Gastrocnemius medialis (tissue), 4 donors: ENCODE measurements around the gene GPRIN2. TPM values are rescaled to one million over a fixed set of nuclear protein-coding genes. Genes with fewer than 3 reads are reported as not detected.

Experiments used
- ATAC-seq, 2 donors: fragments of 150-250 bp; one replicate each; pipeline ENCODE4 v1.9.1; 2016
- DNase-seq, 2 donors: peaks; one replicate each; pipeline ENCODE4 v3.0.0-alpha.2; 2019
- H3K27ac ChIP-seq, 4 donors: fragments of 200-600 bp; sonication (generic); 1 replicate in 1 of 4; 2 replicates in 3 of 4; pipeline ENCODE4 v1.5.1; 2016 to 2018; ENCODE audit warnings: mild to moderate bottlenecking in 2 of 4, moderate library complexity in 1 of 4
- H3K27me3 ChIP-seq, 3 donors: fragments of 200-600 bp; sonication (generic) in 2 of 3; 1 replicate in 1 of 3; 2 replicates in 2 of 3; pipeline versions ENCODE4 v1.5.1 to v1.6.0; 2016 to 2019; ENCODE audit warnings: mild to moderate bottlenecking in 1 of 3, moderate library complexity in 1 of 3
- H3K36me3 ChIP-seq, 2 donors: fragments of 200-600 bp; sonication (generic) in 1 of 2; one replicate each; pipeline ENCODE4 v1.5.1; 2017 to 2018
- H3K4me1 ChIP-seq, 2 donors: fragments of 200-600 bp; sonication (generic) in 1 of 2; one replicate each; pipeline ENCODE4 v1.5.1; 2016 to 2017; ENCODE audit warnings: mild to moderate bottlenecking in 2 of 2
- H3K4me3 ChIP-seq, 4 donors: fragments of 200-600 bp; sonication (generic) in 3 of 4; 1 replicate in 1 of 4; 2 replicates in 3 of 4; pipeline ENCODE4 v1.5.1; 2016 to 2019; ENCODE audit warnings: mild to moderate bottlenecking in 2 of 4
- H3K9me3 ChIP-seq, 3 donors: fragments of 200-600 bp; sonication (generic) in 2 of 3; 1 replicate in 1 of 3; 2 replicates in 2 of 3; pipeline ENCODE4 v1.5.1; 2016 to 2019
- CTCF ChIP-seq, 5 experiments: fragments of 450-650 bp in 3 of 5; fragments of 200-600 bp in 2 of 5; sonication (generic) in 2 of 5; IDR thresholded peaks in 4 of 5; conservative IDR thresholded peaks in 1 of 5; 1 replicate in 4 of 5; 2 replicates in 1 of 5; pipeline ENCODE4 v1.5.1; 2016 to 2019; ENCODE audit warnings: antibody characterized with exemption in 5 of 5, mild to moderate bottlenecking in 3 of 5, moderate library complexity in 3 of 5
- POLR2A ChIP-seq, 2 donors: fragments of 450-650 bp; IDR thresholded peaks; one replicate each; pipeline ENCODE4 v1.6.1; 2017; ENCODE audit warnings: antibody characterized with exemption in 2 of 2, mild to moderate bottlenecking in 2 of 2, moderate library complexity in 2 of 2
- in situ Hi-C, 4 donors: fragments of 200-750 bp; cut with MboI; loops; one replicate each; pipeline versions ENCODE4 v1.15.0 to v1.8.0; 2017; ENCODE audit warnings: low sequenced_read_pairs in 4 of 4
- intact Hi-C: fragments of 100-400 bp; cut with DNase I; formaldehyde crosslinking; loops from one replicate; pipeline ENCODE4 v1.15.1; 2023; ENCODE audit warnings: low total_unique reads
- total RNA-seq, 4 donors: library from RNA; depleted of rRNA; stranded (reverse); fragments of >200 nt; gene quantifications; one replicate each; pipeline versions ENCODE4 v1.1.0 to v1.2.3, GENCODE V29; 2016

The GPRIN2 gene
- total RNA-seq, 4 donors from 2014 or later = not detected

DNA sequence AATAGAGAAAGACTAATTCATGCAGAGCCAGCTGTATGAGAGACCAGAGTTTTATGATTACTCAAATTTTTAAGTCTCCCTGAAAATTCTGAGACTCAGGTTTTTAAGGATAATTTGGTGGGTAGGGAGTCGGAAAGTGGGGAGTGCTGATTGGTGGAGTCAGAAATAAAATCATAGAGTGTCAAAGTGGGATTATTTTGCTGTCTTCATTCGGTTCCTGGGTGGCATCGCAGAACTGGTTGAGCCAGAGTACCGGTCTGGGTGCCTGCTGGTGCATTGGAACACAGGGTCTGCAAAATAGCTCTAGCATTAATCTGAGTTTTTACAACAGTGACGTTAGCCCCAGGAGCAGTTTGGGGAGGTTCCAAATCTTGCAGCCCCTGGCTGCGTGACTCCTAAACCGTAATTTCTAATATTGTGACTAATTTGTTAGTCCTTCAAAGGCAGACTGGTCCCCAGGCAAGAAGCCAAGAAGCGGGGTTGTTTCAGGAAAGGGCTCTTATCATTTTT lies 32.4 kb downstream of the GPRIN2 start:
- H3K36me3 ChIP-seq = no peaks in the 10 kb centered on the region
- no peak for TF ChIP-seq POLR2A (IDR thresholded peaks at IDR 0.05)
- no peaks in the 10 kb centered on the region for H3K9me3 ChIP-seq
- in situ Hi-C loops (loop anchor here in 1 of 4 donors (25.0 kb wide), 1 partner anchor 1688 kb away; no protein-coding TSS in a partner anchor), intact Hi-C loops (no loop called here)
- H3K27ac ChIP-seq = no peak overlapping the region
- H3K4me3 ChIP-seq = no peak overlapping the region
- no peak for ATAC-seq
- peaks cover 0 to 2% (median 0%) of the 10 kb centered on the region in 3 donors for H3K27me3 ChIP-seq
- no peaks in the 10 kb centered on the region for H3K4me1 ChIP-seq
- peak in 1 of 2 donors; percentile 10 for DNase-seq

DNA sequence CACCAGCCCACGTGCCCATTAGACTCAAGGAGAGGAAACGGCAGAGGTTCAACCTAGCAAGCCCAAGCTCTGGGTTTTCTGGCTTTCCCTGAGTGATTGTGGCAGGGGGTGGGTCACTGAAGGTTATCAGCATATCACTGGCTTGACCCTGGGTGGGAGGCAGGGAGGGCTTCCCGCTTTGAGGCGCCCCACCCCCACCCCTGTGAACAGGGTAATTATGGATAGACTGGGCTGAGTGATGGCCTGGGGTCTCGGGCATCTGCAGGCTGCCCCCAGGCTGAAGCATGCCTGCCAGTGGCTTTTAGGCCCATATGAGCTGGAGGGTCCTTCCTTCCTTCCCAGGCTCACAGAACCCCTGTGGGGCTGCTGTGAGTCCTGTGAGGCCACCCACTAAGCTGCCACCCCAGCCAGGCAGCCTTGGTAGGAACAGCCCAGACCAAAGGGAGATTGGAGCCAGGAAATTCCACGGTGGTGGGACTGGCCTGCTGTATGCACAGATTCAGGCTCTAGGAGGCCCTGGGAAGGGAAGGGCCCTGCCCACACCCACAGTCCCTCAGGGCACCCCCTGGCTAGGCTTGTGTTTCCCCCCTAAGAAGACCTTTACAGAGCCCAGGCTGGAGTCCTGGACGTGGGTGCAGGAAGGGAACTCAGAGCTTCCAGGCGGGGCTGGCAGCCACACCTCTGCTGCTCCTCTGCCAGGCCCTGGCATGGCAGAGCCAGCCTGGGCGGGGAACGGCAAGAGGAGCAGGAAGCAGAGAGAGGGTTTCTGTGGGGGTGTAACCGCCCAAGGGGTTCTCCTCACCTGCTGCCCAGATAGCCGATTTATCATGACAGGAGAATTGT lies 33.1 kb downstream of the GPRIN2 start:
- TF ChIP-seq POLR2A (IDR thresholded peaks at IDR 0.05) (no peak), CTCF (IDR thresholded peaks at IDR 0.05 in 4 of 5, conservative IDR thresholded peaks at IDR 0.05 in 1 of 5) (no peak)
- H3K36me3 ChIP-seq = no peaks in the 10 kb centered on the region
- H3K4me1 ChIP-seq = no peaks in the 10 kb centered on the region
- intact Hi-C loops = no loop called here
- H3K27ac ChIP-seq = no peak overlapping the region
- H3K4me3 ChIP-seq = no peak overlapping the region
- DNase-seq = peak in 1 of 2 donors; percentile 12
- in situ Hi-C loops = loop anchor here in 1 of 4 donors (25.0 kb wide), 1 partner anchor 1689 kb away; no protein-coding TSS in a partner anchor
- H3K27me3 ChIP-seq = peaks cover 0 to 2% (median 0%) of the 10 kb centered on the region in 3 donors
- no peaks in the 10 kb centered on the region for H3K9me3 ChIP-seq
- peak; percentile 13 to 18 for ATAC-seq

- intact Hi-C loops = no loop called here
- DNase-seq (peak in 1 of 2 donors; percentile 2), ATAC-seq (no peak)
- Histone ChIP-seq H3K27me3 (peaks cover 0 to 2% (median 0%) of the 10 kb centered on the region in 3 donors), H3K27ac (no peak overlapping the region), H3K4me3 (no peak overlapping the region), H3K36me3 (no peaks in the 10 kb centered on the region), H3K9me3 (no peaks in the 10 kb centered on the region), H3K4me1 (no peaks in the 10 kb centered on the region)
- in situ Hi-C loops = loop anchor here in 1 of 4 donors (25.0 kb wide), 1 partner anchor 1690 kb away; no protein-coding TSS in a partner anchor
- TF ChIP-seq POLR2A (IDR thresholded peaks at IDR 0.05) (no peak), CTCF (IDR thresholded peaks at IDR 0.05 in 4 of 5, conservative IDR thresholded peaks at IDR 0.05 in 1 of 5) (no peak)
Measured at GRCh38 chr10:46522295-46523118, 34.0 kb downstream of the GPRIN2 start.

DNA sequence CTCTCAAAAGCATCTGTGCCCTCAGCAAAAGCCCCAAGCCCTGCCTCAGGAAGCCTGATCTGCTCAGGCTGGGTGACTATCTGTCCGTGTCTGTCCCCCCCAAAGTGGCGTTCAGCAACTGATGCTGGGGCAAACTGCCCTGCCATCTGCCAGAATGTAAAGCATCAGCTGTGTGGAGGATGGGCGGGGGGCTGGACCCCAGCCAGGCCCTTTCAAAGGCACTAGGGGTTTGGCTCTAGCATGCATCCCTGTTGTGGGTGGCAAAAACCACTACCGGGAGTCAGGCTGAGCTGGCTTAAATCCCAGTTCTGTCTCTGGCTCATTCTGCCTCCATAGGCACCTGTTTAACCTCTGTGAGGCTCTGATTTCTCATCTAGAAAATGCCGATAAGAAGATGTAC lies 35.5 kb downstream of the GPRIN2 start:
- ATAC-seq (no peak), DNase-seq (peak in 1 of 2 donors; percentile 12)
- Histone ChIP-seq H3K27ac (no peak overlapping the region), H3K27me3 (peaks cover 0 to 5% (median 0%) of the 10 kb centered on the region in 3 donors), H3K4me1 (no peaks in the 10 kb centered on the region), H3K4me3 (no peak overlapping the region), H3K36me3 (no peaks in the 10 kb centered on the region), H3K9me3 (no peaks in the 10 kb centered on the region)
- in situ Hi-C loops (loop anchor here in 1 of 4 donors (25.0 kb wide), 1 partner anchor 1691 kb away; no protein-coding TSS in a partner anchor), intact Hi-C loops (no loop called here)
- TF ChIP-seq POLR2A (IDR thresholded peaks at IDR 0.05) = no peak
- no peak for TF ChIP-seq CTCF (IDR thresholded peaks at IDR 0.05 in 4 of 5, conservative IDR thresholded peaks at IDR 0.05 in 1 of 5)
